WTC11 (cell line): ENCODE measurements around the gene ELAVL1.

Experiments used
- ELF4 ChIP-seq: sonication (generic); formaldehyde crosslinking; IDR thresholded peaks from 2 replicates; pipeline ENCODE4 v1.8.1; 2022; ENCODE audit warnings: low read depth, mild to moderate bottlenecking, moderate library complexity, missing genetic modification reagents
- ESRRA ChIP-seq: sonication (generic); formaldehyde crosslinking; IDR thresholded peaks from 2 replicates; pipeline ENCODE4 v1.8.1; 2022; ENCODE audit warnings: mild to moderate bottlenecking, missing genetic modification reagents, borderline replicate concordance
- MXD4 ChIP-seq: fragments of 250-450 bp; sonication (Bioruptor Pico); IDR thresholded peaks from 2 replicates; pipeline ENCODE4 v1.8.0; 2021; ENCODE audit warnings: mild to moderate bottlenecking, moderate library complexity, borderline replicate concordance
- NFE2L1 ChIP-seq: sonication (generic); formaldehyde crosslinking; IDR thresholded peaks from 2 replicates; pipeline ENCODE4 v1.8.1; 2023; ENCODE audit warnings: missing genetic modification reagents
- RELA ChIP-seq: sonication (generic); formaldehyde crosslinking; IDR thresholded peaks from 2 replicates; pipeline ENCODE4 v1.8.1; 2022; ENCODE audit warnings: missing genetic modification reagents, mild to moderate bottlenecking, borderline replicate concordance
- SP1 ChIP-seq: sonication (generic); formaldehyde crosslinking; conservative IDR thresholded peaks from 2 replicates; pipeline ENCODE4 v1.8.1; 2022; ENCODE audit warnings: missing genetic modification reagents
- TCF7 ChIP-seq: sonication (generic); formaldehyde crosslinking; IDR thresholded peaks from 2 replicates; pipeline ENCODE4 v1.8.0; 2022; ENCODE audit warnings: mild to moderate bottlenecking, low read depth, missing genetic modification reagents, moderate library complexity
- ZNF121 ChIP-seq: sonication (generic); formaldehyde crosslinking; IDR thresholded peaks from 2 replicates; pipeline ENCODE4 v1.8.0; 2023; ENCODE audit warnings: missing genetic modification reagents
- ZNF232 ChIP-seq: sonication (generic); formaldehyde crosslinking; IDR thresholded peaks from 2 replicates; pipeline ENCODE4 v1.8.0; 2022; ENCODE audit warnings: mild to moderate bottlenecking, missing genetic modification reagents
- ZNF263 ChIP-seq: sonication (generic); formaldehyde crosslinking; IDR thresholded peaks from 2 replicates; pipeline ENCODE4 v1.8.1; 2022; ENCODE audit warnings: low read depth, mild to moderate bottlenecking, moderate library complexity, missing genetic modification reagents
- TF ChIP-seq, protein P1 (sequence below): fragments of 200-600 bp; IDR thresholded peaks from 2 replicates; pipeline ENCODE4 v1.8.0; 2022; ENCODE audit warnings: antibody characterized with exemption
- TF ChIP-seq, protein P2 (sequence below): sonication (generic); formaldehyde crosslinking; IDR thresholded peaks from 2 replicates; pipeline ENCODE4 v1.8.1; 2023; ENCODE audit warnings: mild to moderate bottlenecking, missing genetic modification reagents, moderate library complexity
- TF ChIP-seq, protein P3 (sequence below): sonication (generic); formaldehyde crosslinking; IDR thresholded peaks from 2 replicates; pipeline ENCODE4 v1.8.1; 2023; ENCODE audit warnings: mild to moderate bottlenecking, missing genetic modification reagents, moderate library complexity
- TF ChIP-seq, protein P4 (sequence below): sonication (generic); formaldehyde crosslinking; IDR thresholded peaks from 2 replicates; pipeline ENCODE4 v1.8.0; 2022; ENCODE audit warnings: mild to moderate bottlenecking, missing genetic modification reagents

DNA sequence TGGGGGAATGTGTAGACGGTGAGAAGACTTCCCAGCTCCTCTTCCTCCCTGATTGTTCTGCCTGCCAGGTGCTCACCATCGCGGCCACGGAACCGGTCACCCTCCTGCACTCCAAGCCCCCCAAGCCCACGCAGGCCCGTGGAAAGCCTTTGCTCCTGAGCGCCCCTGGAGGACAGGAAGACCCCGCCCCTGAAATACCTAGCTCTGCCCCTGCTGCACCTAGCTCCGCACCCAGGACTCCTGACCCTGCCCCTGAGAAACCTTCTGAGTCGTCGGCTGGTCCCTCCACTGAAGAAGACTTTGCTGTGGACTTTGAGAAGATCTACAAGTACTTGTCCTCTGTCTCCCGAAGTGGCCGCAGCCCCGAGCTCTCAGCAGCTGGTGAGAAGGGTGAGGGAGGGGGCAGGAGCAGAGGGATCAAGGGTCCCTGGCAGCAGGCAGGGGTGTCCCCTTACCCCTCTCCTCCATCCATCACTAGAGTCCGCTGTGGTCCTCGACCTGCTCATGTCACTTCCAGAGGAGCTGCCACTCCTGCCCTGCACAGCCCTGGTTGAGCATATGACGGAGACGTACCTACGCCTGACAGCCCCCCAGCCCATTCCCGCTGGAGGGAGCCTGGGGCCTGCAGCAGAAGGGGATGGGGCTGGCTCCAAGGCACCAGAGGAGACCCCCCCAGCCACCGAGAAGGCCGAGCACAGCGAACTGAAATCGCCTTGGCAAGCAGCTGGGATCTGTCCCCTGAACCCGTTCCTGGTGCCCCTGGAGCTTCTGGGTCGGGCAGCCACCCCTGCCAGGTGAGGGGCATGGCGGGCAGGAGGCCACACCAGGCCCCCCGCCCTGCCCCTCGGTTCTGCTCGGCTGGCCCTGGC, 83.2 kb downstream of the ELAVL1 start:
- TF ChIP-seq, protein P1, sequence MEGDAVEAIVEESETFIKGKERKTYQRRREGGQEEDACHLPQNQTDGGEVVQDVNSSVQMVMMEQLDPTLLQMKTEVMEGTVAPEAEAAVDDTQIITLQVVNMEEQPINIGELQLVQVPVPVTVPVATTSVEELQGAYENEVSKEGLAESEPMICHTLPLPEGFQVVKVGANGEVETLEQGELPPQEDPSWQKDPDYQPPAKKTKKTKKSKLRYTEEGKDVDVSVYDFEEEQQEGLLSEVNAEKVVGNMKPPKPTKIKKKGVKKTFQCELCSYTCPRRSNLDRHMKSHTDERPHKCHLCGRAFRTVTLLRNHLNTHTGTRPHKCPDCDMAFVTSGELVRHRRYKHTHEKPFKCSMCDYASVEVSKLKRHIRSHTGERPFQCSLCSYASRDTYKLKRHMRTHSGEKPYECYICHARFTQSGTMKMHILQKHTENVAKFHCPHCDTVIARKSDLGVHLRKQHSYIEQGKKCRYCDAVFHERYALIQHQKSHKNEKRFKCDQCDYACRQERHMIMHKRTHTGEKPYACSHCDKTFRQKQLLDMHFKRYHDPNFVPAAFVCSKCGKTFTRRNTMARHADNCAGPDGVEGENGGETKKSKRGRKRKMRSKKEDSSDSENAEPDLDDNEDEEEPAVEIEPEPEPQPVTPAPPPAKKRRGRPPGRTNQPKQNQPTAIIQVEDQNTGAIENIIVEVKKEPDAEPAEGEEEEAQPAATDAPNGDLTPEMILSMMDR = no peak; the same call in 1 of the 2 replicates
- TF ChIP-seq ZNF263 (CRISPR knock-in tag) (no peak), ZNF232 (CRISPR knock-in tag) (no peak), SP1 (CRISPR knock-in tag) (no peak), ELF4 (CRISPR knock-in tag) (no peak), NFE2L1 (CRISPR knock-in tag) (no peak), ESRRA (no peak), MXD4 (CRISPR knock-in tag) (no peak), TCF7 (CRISPR knock-in tag) (no peak), ZNF121 (CRISPR knock-in tag) (no peak), RELA (CRISPR knock-in tag) (no peak)
- TF ChIP-seq, protein P2, sequence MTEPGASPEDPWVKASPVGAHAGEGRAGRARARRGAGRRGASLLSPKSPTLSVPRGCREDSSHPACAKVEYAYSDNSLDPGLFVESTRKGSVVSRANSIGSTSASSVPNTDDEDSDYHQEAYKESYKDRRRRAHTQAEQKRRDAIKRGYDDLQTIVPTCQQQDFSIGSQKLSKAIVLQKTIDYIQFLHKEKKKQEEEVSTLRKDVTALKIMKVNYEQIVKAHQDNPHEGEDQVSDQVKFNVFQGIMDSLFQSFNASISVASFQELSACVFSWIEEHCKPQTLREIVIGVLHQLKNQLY (CRISPR knock-in tag) = no peak
- TF ChIP-seq, protein P3, sequence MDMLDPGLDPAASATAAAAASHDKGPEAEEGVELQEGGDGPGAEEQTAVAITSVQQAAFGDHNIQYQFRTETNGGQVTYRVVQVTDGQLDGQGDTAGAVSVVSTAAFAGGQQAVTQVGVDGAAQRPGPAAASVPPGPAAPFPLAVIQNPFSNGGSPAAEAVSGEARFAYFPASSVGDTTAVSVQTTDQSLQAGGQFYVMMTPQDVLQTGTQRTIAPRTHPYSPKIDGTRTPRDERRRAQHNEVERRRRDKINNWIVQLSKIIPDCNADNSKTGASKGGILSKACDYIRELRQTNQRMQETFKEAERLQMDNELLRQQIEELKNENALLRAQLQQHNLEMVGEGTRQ (CRISPR knock-in tag) = no peak
- TF ChIP-seq, protein P4, sequence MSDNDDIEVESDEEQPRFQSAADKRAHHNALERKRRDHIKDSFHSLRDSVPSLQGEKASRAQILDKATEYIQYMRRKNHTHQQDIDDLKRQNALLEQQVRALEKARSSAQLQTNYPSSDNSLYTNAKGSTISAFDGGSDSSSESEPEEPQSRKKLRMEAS (CRISPR knock-in tag) = no peak
